A549 treated with Hydrocortisone at 1 μM for 4 hours (cell line): Measurements from ENCODE around the gene UBE2N. TPM values are rescaled to one million over a fixed set of nuclear protein-coding genes. Genes with fewer than 3 reads are reported as not detected.

Experiments used
- total RNA-seq: library from RNA; stranded (reverse); fragments of 200-300 nt; extraction: Qiagen RNA extraction; gene quantifications from 5 replicates; pipeline ENCODE4 v1.2.3, GENCODE V29; 2022

The UBE2N gene
- total RNA-seq: 153 to 182 TPM (median 158 TPM) in 5 replicates

GRCh38 chr12:93441617-93442410 is at the start of gene UBE2N:
Gene UBE2N (minus strand): TSS chr12:93441947. CDS start chr12:93441884, 63 bp downstream.

GRCh38 chr12:93467351-93468007 is 25.7 kb upstream of the UBE2N start, which contains the start of gene MRPL42:
Gene MRPL42 (plus strand): TSS chr12:93467514. CDS start chr12:93469286, 1,772 bp downstream.

GRCh38 chr12:93377252-93378195 is 64.2 kb downstream of the UBE2N start, which contains the start of gene NUDT4:
Gene NUDT4 (plus strand): TSS chr12:93377925. CDS start chr12:93378323, 398 bp downstream.

Other genes starting within 250 kb of the UBE2N start
- 25.9 to 32.1 TPM (median 29.4 TPM) in 5 replicates for gene NUDT4, start 64.0 kb downstream of the UBE2N start, total RNA-seq
- gene MRPL42, start 25.6 kb upstream of the UBE2N start, total RNA-seq: 43.1 to 65.2 TPM (median 46.3 TPM) in 5 replicates
- 14.6 to 19.8 TPM (median 19.0 TPM) in 5 replicates for gene SOCS2, start 130.7 kb upstream of the UBE2N start, total RNA-seq
- gene CRADD, start 235.4 kb upstream of the UBE2N start, total RNA-seq: 10.1 to 14.1 TPM (median 10.3 TPM) in 5 replicates